ENCODE data around the gene GAB1.

DNA sequence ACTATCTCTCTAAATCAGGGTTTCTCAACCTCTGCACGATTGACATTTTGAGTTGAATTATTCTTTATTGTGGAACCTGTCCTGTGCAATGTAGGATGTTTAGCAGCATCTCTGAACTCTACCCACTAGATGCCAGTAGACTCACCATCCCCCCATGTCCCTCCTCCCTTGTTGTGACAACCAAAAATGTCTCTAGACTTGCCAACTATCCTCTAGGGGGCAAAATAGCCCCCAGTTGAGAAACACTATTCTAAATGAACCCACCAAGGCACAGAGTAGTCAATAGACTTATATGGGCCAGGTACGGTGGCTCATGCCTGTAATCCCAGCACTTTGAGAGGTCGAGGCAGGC is 49.1 kb upstream of the GAB1 start:
- TF ChIP-seq TAF1 (conservative IDR thresholded peaks at IDR 0.05) (no peak), SP1 (IDR thresholded peaks at IDR 0.05) (no peak), RAD21 (IDR thresholded peaks at IDR 0.05) (no peak), RXRA (IDR thresholded peaks at IDR 0.05) (no peak)
- TF ChIP-seq, protein P1, sequence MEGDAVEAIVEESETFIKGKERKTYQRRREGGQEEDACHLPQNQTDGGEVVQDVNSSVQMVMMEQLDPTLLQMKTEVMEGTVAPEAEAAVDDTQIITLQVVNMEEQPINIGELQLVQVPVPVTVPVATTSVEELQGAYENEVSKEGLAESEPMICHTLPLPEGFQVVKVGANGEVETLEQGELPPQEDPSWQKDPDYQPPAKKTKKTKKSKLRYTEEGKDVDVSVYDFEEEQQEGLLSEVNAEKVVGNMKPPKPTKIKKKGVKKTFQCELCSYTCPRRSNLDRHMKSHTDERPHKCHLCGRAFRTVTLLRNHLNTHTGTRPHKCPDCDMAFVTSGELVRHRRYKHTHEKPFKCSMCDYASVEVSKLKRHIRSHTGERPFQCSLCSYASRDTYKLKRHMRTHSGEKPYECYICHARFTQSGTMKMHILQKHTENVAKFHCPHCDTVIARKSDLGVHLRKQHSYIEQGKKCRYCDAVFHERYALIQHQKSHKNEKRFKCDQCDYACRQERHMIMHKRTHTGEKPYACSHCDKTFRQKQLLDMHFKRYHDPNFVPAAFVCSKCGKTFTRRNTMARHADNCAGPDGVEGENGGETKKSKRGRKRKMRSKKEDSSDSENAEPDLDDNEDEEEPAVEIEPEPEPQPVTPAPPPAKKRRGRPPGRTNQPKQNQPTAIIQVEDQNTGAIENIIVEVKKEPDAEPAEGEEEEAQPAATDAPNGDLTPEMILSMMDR (IDR thresholded peaks at IDR 0.05; ENCODE audit: low read depth, low read length, missing input control): no peak
- TF ChIP-seq, protein P2, sequence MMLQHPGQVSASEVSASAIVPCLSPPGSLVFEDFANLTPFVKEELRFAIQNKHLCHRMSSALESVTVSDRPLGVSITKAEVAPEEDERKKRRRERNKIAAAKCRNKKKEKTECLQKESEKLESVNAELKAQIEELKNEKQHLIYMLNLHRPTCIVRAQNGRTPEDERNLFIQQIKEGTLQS (IDR thresholded peaks at IDR 0.05): no peak

Data from liver (tissue), 3 donors.